RWPE2 (cell line): Measurements from ENCODE around the gene ANKAR.
"Not testable (repeated sequence)": the region's sequence is repeated elsewhere in the genome, so short reads cannot be mapped to it uniquely, and the experiment has no call there.

Experiments
- ATAC-seq: fragments of 200-7000 bp; cut with Tn5 transposase; 3 replicates; pipeline ENCODE4 v1.9.1; 2021; ENCODE audit warnings: low read depth
- DNase-seq: peaks from one replicate; pipeline ENCODE4 v3.0.0-alpha.2; 2020; ENCODE audit warnings: low spot score
- H3K27ac ChIP-seq: fragments of 450-650 bp; 2 replicates; pipeline ENCODE4 v1.5.1; 2017; ENCODE audit warnings: mild to moderate bottlenecking; ENCODE audit not compliant: poor library complexity, severe bottlenecking
- H3K27me3 ChIP-seq: fragments of 250-450 bp; sonication (Bioruptor Pico); 2 replicates; pipeline ENCODE4 v1.5.1; 2021; ENCODE audit warnings: mild to moderate bottlenecking, moderate library complexity; ENCODE audit not compliant: insufficient read depth, poor library complexity, severe bottlenecking
- H3K36me3 ChIP-seq: fragments of 250-450 bp; sonication (Bioruptor Pico); 2 replicates; pipeline ENCODE4 v1.5.1; 2020; ENCODE audit warnings: low read depth, mild to moderate bottlenecking, moderate library complexity
- H3K4me1 ChIP-seq: fragments of 250-450 bp; sonication (Bioruptor Pico); 2 replicates; pipeline ENCODE4 v1.5.1; 2021; ENCODE audit warnings: mild to moderate bottlenecking, moderate library complexity; ENCODE audit not compliant: insufficient read depth, poor library complexity, severe bottlenecking
- H3K4me3 ChIP-seq: fragments of 250-450 bp; sonication (Bioruptor Pico); 2 replicates; pipeline ENCODE4 v1.5.1; 2021; ENCODE audit warnings: mild to moderate bottlenecking, moderate library complexity; ENCODE audit not compliant: severe bottlenecking
- H3K9me3 ChIP-seq: fragments of 250-450 bp; sonication (Bioruptor Pico); 2 replicates; pipeline ENCODE4 v1.5.1; 2021; ENCODE audit warnings: mild to moderate bottlenecking, moderate library complexity; ENCODE audit not compliant: severe bottlenecking
- TF ChIP-seq, protein P1 (sequence below): fragments of 450-650 bp; IDR thresholded peaks from one replicate; pipeline ENCODE4 v1.5.1; 2017; ENCODE audit warnings: mild to moderate bottlenecking, moderate library complexity; ENCODE audit not compliant: poor library complexity, severe bottlenecking

The ANKAR gene

DNA sequence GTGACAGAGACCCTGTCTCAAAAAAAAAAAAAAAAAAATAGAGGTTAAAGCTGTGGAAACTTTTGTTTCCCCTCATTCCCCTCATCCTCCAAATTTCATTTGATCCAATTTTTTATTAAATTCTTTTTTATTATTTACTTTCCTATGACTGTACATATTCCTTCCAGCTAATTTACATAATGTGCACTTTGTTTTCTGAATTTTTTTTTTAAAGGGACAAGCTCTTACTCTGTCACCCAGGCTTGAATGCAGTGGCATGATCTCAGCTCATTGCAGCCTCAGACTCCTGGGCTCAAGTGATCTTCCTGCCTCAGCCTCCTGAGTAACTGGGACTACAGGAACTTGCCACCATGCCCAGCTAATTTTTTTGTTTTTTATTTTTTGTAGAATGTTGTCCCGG lies 10.3 kb downstream of the ANKAR start:
- H3K4me3 ChIP-seq: no peak overlapping the region
- H3K9me3 ChIP-seq: no peaks in the 10 kb centered on the region
- DNase-seq (no peak), ATAC-seq (no peak)
- no peaks in the 10 kb centered on the region for H3K27me3 ChIP-seq
- H3K36me3 ChIP-seq: no peaks in the 10 kb centered on the region
- H3K4me1 ChIP-seq: peaks cover 5% of the 10 kb centered on the region
- TF ChIP-seq, protein P1, sequence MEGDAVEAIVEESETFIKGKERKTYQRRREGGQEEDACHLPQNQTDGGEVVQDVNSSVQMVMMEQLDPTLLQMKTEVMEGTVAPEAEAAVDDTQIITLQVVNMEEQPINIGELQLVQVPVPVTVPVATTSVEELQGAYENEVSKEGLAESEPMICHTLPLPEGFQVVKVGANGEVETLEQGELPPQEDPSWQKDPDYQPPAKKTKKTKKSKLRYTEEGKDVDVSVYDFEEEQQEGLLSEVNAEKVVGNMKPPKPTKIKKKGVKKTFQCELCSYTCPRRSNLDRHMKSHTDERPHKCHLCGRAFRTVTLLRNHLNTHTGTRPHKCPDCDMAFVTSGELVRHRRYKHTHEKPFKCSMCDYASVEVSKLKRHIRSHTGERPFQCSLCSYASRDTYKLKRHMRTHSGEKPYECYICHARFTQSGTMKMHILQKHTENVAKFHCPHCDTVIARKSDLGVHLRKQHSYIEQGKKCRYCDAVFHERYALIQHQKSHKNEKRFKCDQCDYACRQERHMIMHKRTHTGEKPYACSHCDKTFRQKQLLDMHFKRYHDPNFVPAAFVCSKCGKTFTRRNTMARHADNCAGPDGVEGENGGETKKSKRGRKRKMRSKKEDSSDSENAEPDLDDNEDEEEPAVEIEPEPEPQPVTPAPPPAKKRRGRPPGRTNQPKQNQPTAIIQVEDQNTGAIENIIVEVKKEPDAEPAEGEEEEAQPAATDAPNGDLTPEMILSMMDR: no peak
- H3K27ac ChIP-seq: no peak overlapping the region

DNA sequence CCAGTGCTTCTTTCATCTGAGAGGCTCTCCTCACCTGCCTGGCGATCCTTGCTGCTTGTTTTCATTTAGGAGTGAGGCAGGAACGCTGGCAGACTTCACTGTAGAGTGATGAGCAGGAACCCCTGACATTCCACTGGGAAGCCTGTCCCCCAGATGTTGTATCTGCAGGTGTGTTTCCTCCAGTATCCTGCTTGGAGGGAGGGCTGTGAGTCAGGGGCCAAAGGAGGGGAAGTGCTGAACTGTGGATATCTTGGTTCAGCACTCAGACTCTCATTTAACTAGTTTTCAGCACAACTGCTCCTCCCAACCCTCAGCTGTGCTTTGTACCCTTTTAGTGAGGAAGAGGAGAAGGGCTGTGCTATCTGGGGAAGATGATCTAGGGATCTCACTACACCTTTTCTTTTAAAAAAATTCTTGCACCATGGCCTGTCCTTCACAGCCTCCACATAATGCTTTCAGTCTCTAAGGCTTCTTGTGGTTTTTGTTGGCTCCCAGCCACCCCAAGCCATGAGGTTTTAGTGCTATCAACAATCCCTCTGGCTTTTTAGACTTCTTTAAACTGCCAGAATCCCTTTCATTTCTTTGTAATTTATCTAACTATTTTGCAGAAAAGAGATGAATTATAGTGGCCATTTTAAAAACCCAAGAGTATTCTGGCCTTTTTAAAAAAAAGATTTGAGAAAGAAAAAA lies 11.2 kb downstream of the ANKAR start:
- ATAC-seq (peak; percentile 79), DNase-seq (no peak)
- Histone ChIP-seq H3K36me3 (no peaks in the 10 kb centered on the region), H3K9me3 (no peaks in the 10 kb centered on the region), H3K4me3 (no peak overlapping the region), H3K27me3 (no peaks in the 10 kb centered on the region), H3K4me1 (peaks cover 5% of the 10 kb centered on the region), H3K27ac (no peak overlapping the region)
- TF ChIP-seq, protein P1: no peak

DNA sequence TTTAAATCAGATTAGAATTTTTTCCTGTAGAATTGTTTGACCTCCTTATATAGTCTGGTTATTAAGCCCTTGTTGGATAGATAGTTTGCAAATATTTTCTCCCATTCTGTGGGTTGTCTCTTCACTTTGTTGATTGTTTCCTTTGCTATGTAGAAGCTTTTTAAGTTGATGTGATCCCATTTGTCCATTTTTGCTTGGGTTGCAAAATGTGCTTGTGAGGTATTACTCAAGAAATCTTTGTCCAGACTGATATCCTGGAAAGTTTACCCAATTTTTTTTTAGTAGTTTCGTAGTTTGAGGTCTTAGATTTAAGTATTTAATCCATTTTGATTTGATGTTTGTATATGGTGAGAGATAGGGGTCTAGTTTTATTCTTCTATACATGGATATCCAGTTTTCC lies 13.3 kb downstream of the ANKAR start:
- H3K27me3 ChIP-seq, ATAC-seq, H3K4me3 ChIP-seq, H3K4me1 ChIP-seq, H3K9me3 ChIP-seq, H3K27ac ChIP-seq, DNase-seq, H3K36me3 ChIP-seq: not testable (repeated sequence)

DNA sequence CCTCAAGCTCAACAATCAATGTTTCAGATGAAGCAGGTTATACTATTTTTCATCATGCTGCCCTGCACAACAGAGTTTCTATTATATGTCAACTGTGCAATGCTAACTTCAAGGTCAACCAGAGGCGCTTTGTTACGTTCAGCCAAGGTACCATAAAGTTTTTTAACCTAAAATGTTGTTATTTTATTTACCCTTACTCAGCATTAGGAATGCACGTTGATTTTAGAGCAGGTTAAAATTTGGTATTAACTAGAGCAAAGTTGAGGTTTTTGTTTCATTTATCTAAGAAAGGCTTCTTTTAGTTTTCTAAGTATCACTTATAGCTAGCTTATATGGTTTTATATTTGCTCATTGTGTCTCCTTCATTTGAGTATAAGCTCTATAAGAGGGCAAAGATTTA lies 21.8 kb downstream of the ANKAR start:
- DNase-seq: no peak
- no peaks in the 10 kb centered on the region for H3K27me3 ChIP-seq

DNA sequence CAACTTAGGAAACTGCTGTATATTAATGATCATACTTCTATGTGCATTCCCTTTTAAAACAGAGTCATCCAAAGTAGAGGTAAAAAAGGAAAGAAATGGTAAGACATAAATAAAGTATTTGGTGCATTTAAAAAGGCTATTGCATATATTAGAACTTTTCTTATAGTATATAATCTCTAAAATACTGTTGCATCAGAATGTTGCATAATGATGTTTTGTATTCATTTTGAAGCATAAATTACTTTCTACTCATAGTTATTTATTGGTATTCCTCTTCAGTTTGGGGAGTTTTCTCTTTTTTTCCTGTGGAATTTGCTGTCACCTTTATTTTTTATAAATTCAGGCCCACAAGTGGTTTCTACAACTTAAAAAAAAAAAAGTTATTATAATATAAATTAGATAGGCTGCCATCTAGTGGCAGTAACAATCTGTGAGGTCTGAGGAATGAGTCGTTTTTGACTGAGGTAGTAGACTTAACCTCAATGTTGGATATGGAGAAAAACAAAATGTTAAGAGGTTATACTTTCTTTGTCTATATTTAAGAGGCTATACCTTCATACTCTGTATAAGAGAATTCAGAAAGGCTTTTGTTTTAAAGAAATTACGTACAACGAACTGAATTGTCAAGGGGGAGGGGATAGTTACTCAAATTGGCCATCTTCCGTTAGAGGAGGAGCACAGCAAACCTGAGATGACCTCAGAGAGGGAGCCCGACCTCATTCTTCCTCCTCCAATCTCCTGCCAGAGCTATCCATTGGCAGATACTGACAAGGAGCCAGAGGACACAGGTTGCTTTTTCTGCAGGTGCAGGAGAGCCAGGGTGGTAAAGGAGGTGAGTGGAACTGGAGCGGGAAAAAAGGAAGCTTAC lies 23.8 kb downstream of the ANKAR start:
- no peaks in the 10 kb centered on the region for H3K27me3 ChIP-seq
- no peak overlapping the region for H3K4me3 ChIP-seq
- H3K9me3 ChIP-seq: no peaks in the 10 kb centered on the region
- H3K27ac ChIP-seq: no peak overlapping the region
- ATAC-seq (peak; percentile 45; the same call in 2 of the 3 replicates), DNase-seq (no peak)
- H3K4me1 ChIP-seq: no peaks in the 10 kb centered on the region
- TF ChIP-seq, protein P1: peak; percentile 81
- no peaks in the 10 kb centered on the region for H3K36me3 ChIP-seq

More for the DNA sequence above, 21.8 kb downstream of the ANKAR start:
- H3K4me3 ChIP-seq: no peak overlapping the region
- H3K4me1 ChIP-seq: no peaks in the 10 kb centered on the region
- 0 out of 2 replicates have a peak, but pooled peaks cover 3% of the 10 kb centered on the region for H3K36me3 ChIP-seq
- no peak for ATAC-seq
- no peaks in the 10 kb centered on the region for H3K9me3 ChIP-seq
- no peak overlapping the region for H3K27ac ChIP-seq
- TF ChIP-seq, protein P1: no peak
